ENCODE data around the gene ORMDL3. TPM values are rescaled to one million over a fixed set of nuclear protein-coding genes. Genes with fewer than 3 reads are reported as not detected.

The ORMDL3 gene
- total RNA-seq, 1 experiment from 2014 or later: 55.1 TPM

- ChIA-PET CTCF (no interaction called here), POLR2A (no interaction called here)
- DNase-seq (ENCODE audit: low read depth, low spot score): no peak
- H3K27ac ChIP-seq (ENCODE audit: low read length): no peak overlapping the region
- in situ Hi-C loops (cut with HindIII; ENCODE audit: low pct_unique_long_range_greater_than_20kb, low sequenced_read_pairs): no loop called here
- no TSS peak for BruUV-seq (replicated peaks)
- no peak for TF ChIP-seq POLR2AphosphoS5 (IDR thresholded peaks at IDR 0.05; ENCODE audit: low read depth, low read length)
- no peak for TF ChIP-seq SIN3A (IDR thresholded peaks at IDR 0.05; ENCODE audit: borderline replicate concordance, insufficient read depth, low read depth, low read length)
- no peak for TF ChIP-seq TCF7L2 (IDR thresholded peaks at IDR 0.05; ENCODE audit: low read depth, low read length)
- no peak for TF ChIP-seq REST (IDR thresholded peaks at IDR 0.05; ENCODE audit: insufficient read depth in 1 of 2, low read depth in 2 of 2, low read length in 1 of 2)
- TF ChIP-seq, protein P1, sequence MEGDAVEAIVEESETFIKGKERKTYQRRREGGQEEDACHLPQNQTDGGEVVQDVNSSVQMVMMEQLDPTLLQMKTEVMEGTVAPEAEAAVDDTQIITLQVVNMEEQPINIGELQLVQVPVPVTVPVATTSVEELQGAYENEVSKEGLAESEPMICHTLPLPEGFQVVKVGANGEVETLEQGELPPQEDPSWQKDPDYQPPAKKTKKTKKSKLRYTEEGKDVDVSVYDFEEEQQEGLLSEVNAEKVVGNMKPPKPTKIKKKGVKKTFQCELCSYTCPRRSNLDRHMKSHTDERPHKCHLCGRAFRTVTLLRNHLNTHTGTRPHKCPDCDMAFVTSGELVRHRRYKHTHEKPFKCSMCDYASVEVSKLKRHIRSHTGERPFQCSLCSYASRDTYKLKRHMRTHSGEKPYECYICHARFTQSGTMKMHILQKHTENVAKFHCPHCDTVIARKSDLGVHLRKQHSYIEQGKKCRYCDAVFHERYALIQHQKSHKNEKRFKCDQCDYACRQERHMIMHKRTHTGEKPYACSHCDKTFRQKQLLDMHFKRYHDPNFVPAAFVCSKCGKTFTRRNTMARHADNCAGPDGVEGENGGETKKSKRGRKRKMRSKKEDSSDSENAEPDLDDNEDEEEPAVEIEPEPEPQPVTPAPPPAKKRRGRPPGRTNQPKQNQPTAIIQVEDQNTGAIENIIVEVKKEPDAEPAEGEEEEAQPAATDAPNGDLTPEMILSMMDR (IDR thresholded peaks at IDR 0.05): no peak
- peaks cover 2% of the 10 kb centered on the region; the same call in 1 of the 2 replicates for H3K27me3 ChIP-seq (ENCODE audit: control insufficient read depth, insufficient read depth, low read length)
- no peak for ATAC-seq
- H3K9me3 ChIP-seq (ENCODE audit: control insufficient read depth, insufficient read depth, low read depth, low read length): no peaks in the 10 kb centered on the region
- H3K36me3 ChIP-seq (ENCODE audit: control insufficient read depth, insufficient read depth, low read length): no peaks in the 10 kb centered on the region
- H3K4me1 ChIP-seq (ENCODE audit: control insufficient read depth, insufficient read depth, low read length): no peaks in the 10 kb centered on the region
- intact Hi-C loops (cut with micrococcal nuclease; ENCODE audit: unreplicated experiment): no loop called here
- no peak overlapping the region for H3K4me3 ChIP-seq (ENCODE audit: low read depth in 2 of 2, low read length in 2 of 2)
Measured at GRCh38 chr17:39899215-39899614, 28.2 kb downstream of the ORMDL3 start.

DNA sequence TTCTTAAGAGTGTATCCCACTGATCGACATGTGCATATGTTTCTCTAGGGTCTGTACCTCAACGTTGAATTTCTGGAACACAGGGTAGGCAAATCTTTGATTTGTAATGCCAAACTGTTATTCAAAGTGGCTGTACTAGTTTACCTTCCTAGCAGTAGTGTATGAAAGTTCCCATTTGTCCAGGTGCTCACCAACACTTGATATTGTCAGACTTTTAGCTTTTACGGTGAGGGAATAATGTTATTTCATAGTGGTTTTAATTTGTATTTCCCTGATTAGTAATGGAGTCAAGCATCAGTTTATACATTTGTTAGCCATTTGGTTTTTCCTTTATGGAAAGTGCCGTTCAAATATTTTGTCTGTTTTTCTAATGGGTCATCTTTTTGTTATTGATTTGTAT lies 29.3 kb downstream of the ORMDL3 start:
- no peaks in the 10 kb centered on the region for H3K9me3 ChIP-seq (ENCODE audit: control insufficient read depth, insufficient read depth, low read depth, low read length)
- BruUV-seq (replicated peaks): no TSS peak
- ChIA-PET CTCF (no interaction called here), POLR2A (no interaction called here)
- no peak for ATAC-seq
- TF ChIP-seq REST (IDR thresholded peaks at IDR 0.05; ENCODE audit: insufficient read depth in 1 of 2, low read depth in 2 of 2, low read length in 1 of 2) (no peak), SIN3A (IDR thresholded peaks at IDR 0.05; ENCODE audit: borderline replicate concordance, insufficient read depth, low read depth, low read length) (no peak), POLR2AphosphoS5 (IDR thresholded peaks at IDR 0.05; ENCODE audit: low read depth, low read length) (no peak), TCF7L2 (IDR thresholded peaks at IDR 0.05; ENCODE audit: low read depth, low read length) (no peak)
- TF ChIP-seq, protein P1 (IDR thresholded peaks at IDR 0.05): no peak
- H3K27me3 ChIP-seq (ENCODE audit: control insufficient read depth, insufficient read depth, low read length): peaks cover 2% of the 10 kb centered on the region; the same call in 1 of the 2 replicates
- no peak overlapping the region for H3K27ac ChIP-seq (ENCODE audit: low read length)
- H3K4me3 ChIP-seq (ENCODE audit: low read depth in 2 of 2, low read length in 2 of 2): no peak overlapping the region
- in situ Hi-C loops (cut with HindIII; ENCODE audit: low pct_unique_long_range_greater_than_20kb, low sequenced_read_pairs): no loop called here
- no peaks in the 10 kb centered on the region for H3K36me3 ChIP-seq (ENCODE audit: control insufficient read depth, insufficient read depth, low read length)
- no peaks in the 10 kb centered on the region for H3K4me1 ChIP-seq (ENCODE audit: control insufficient read depth, insufficient read depth, low read length)
- no peak for DNase-seq (ENCODE audit: low read depth, low spot score)
- intact Hi-C loops (cut with micrococcal nuclease; ENCODE audit: unreplicated experiment): no loop called here
